GM18520 (cell line): ENCODE measurements around the gene ACTR1A.
A peak's percentile ranks its signal among the peaks of the same experiment; 100 is the strongest.
"Not testable (repeated sequence)": the region's sequence is repeated elsewhere in the genome, so short reads cannot be mapped to it uniquely, and the experiment has no call there.

Source experiments
- ATAC-seq: cut with Tn5 transposase; IDR thresholded peaks from one replicate; pipeline ENCODE4 v1.9.1; 2021; ENCODE audit not compliant: unreplicated experiment

Gene ACTR1A

GRCh38 chr10:102455893-102456471 lies 46.5 kb downstream of the ACTR1A start:
- ATAC-seq: no peak

- not testable (repeated sequence) for ATAC-seq
These were observed 47.6 kb downstream of the ACTR1A start for GRCh38 chr10:102454662-102455487.

- no peak for ATAC-seq
These were observed 49.0 kb downstream of the ACTR1A start for GRCh38 chr10:102453502-102453901.

GRCh38 chr10:102452672-102453340 lies 49.7 kb downstream of the ACTR1A start:
- ATAC-seq: no peak

- no peak for ATAC-seq
These were observed 51.2 kb downstream of the ACTR1A start, which contains the start of gene C10orf95 for GRCh38 chr10:102451105-102451969. TSS of gene C10orf95 (minus strand) at chr10:102451543. CDS start at chr10:102451093, 450 bp downstream.

GRCh38 chr10:102450374-102451104 lies 52.0 kb downstream of the ACTR1A start:
- peak; percentile 74 for ATAC-seq

GRCh38 chr10:102450124-102450373 lies 52.5 kb downstream of the ACTR1A start:
- no peak for ATAC-seq

GRCh38 chr10:102449321-102450123 lies 53.0 kb downstream of the ACTR1A start:
- peak; percentile 37 for ATAC-seq

GRCh38 chr10:102444851-102445250 lies 57.7 kb downstream of the ACTR1A start:
- ATAC-seq: no peak

GRCh38 chr10:102438374-102438773 lies 64.1 kb downstream of the ACTR1A start:
- no peak for ATAC-seq

GRCh38 chr10:102437515-102437914 lies 65.0 kb downstream of the ACTR1A start:
- no peak for ATAC-seq

GRCh38 chr10:102436312-102436711 lies 66.2 kb downstream of the ACTR1A start:
- no peak for ATAC-seq

- ATAC-seq: no peak
These were observed 66.8 kb downstream of the ACTR1A start for GRCh38 chr10:102435529-102436233.

GRCh38 chr10:102435133-102435497 lies 67.4 kb downstream of the ACTR1A start:
- no peak for ATAC-seq

- no peak for ATAC-seq
These were observed 67.9 kb downstream of the ACTR1A start for GRCh38 chr10:102434394-102435132.

- ATAC-seq: no peak
These were observed 68.9 kb downstream of the ACTR1A start for GRCh38 chr10:102433619-102434046.

- peak; percentile 89 for ATAC-seq
These were observed 70.2 kb downstream of the ACTR1A start, which contains the start of gene CUEDC2 for GRCh38 chr10:102432162-102432950. TSS of gene CUEDC2 (minus strand) at chr10:102432574. CDS start at chr10:102425188, 7,386 bp downstream.
